MG63 (cell line): ENCODE results near the gene ARAP1. TPM values are rescaled to one million over a fixed set of nuclear protein-coding genes. Genes with fewer than 3 reads are reported as not detected.

Experiments used
- DNase-seq: peaks from one replicate; pipeline ENCODE4 v3.0.0-alpha.2; 2020
- H3K27me3 ChIP-seq: fragments of 250-450 bp; sonication (Bioruptor Pico); 2 replicates; pipeline ENCODE4 v1.5.1; 2020; ENCODE audit warnings: mild to moderate bottlenecking, moderate library complexity
- H3K36me3 ChIP-seq: fragments of 250-450 bp; sonication (Bioruptor Pico); 2 replicates; pipeline ENCODE4 v1.5.1; 2020; ENCODE audit warnings: mild to moderate bottlenecking, moderate library complexity
- H3K4me3 ChIP-seq: fragments of 250-450 bp; sonication (Bioruptor Pico); 2 replicates; pipeline ENCODE4 v1.5.1; 2020; ENCODE audit warnings: mild to moderate bottlenecking, moderate library complexity
- H3K9me3 ChIP-seq: fragments of 250-450 bp; sonication (Bioruptor Pico); 2 replicates; pipeline ENCODE4 v1.5.1; 2020; ENCODE audit warnings: mild to moderate bottlenecking, moderate library complexity
- total RNA-seq: library from RNA; depleted of rRNA; stranded (reverse); fragments of >200 nt; shearing (Covaris generic); gene quantifications from 2 replicates; pipeline ENCODE4 v1.2.3, GENCODE V29; 2014; ENCODE audit warnings: low replicate concordance

Gene ARAP1
- total RNA-seq, 1 experiment from 2014 or later: 55.6 TPM

- Histone ChIP-seq H3K4me3 (no peak overlapping the region), H3K36me3 (no peaks in the 10 kb centered on the region), H3K27me3 (no peaks in the 10 kb centered on the region), H3K9me3 (no peaks in the 10 kb centered on the region)
- no peak for DNase-seq
These were observed 30.1 kb upstream of the ARAP1 start for GRCh38 chr11:72782081-72782920.

- DNase-seq: no peak
- H3K9me3 ChIP-seq: no peaks in the 10 kb centered on the region
These were observed 29.3 kb upstream of the ARAP1 start for GRCh38 chr11:72781313-72782080.

DNA sequence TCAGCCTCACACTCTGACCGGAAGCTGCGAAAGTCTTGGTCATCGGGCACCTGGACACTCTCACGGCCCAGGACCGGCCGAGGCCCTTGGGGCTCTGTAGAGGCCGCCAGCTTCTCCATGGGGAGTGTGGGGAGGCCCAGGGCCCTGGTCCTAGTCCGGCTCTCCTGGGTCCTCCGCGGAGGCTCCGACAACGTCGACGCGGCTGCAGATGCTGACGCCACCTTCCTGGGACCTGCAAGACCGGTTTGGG, 28.8 kb upstream of the ARAP1 start:
- no peak overlapping the region for H3K4me3 ChIP-seq
- no peak for DNase-seq
- H3K36me3 ChIP-seq: no peaks in the 10 kb centered on the region
- H3K27me3 ChIP-seq: no peaks in the 10 kb centered on the region
- H3K9me3 ChIP-seq: no peaks in the 10 kb centered on the region

More at GRCh38 chr11:72781313-72782080, 29.3 kb upstream of the ARAP1 start:
- Histone ChIP-seq H3K4me3 (no peak overlapping the region), H3K27me3 (no peaks in the 10 kb centered on the region), H3K36me3 (no peaks in the 10 kb centered on the region)

- no peaks in the 10 kb centered on the region for H3K36me3 ChIP-seq
- no peak overlapping the region for H3K4me3 ChIP-seq
- H3K9me3 ChIP-seq: no peaks in the 10 kb centered on the region
- no peak for DNase-seq
- no peaks in the 10 kb centered on the region for H3K27me3 ChIP-seq
These were observed 28.3 kb upstream of the ARAP1 start for GRCh38 chr11:72780296-72781062.

- Histone ChIP-seq H3K4me3 (no peak overlapping the region), H3K9me3 (no peaks in the 10 kb centered on the region), H3K36me3 (no peaks in the 10 kb centered on the region), H3K27me3 (no peaks in the 10 kb centered on the region)
- no peak for DNase-seq
These were observed 27.4 kb upstream of the ARAP1 start for GRCh38 chr11:72779495-72780128.

GRCh38 chr11:72778535-72779494, 26.6 kb upstream of the ARAP1 start:
- no peaks in the 10 kb centered on the region for H3K27me3 ChIP-seq
- no peak overlapping the region for H3K4me3 ChIP-seq
- H3K36me3 ChIP-seq: no peaks in the 10 kb centered on the region
- no peaks in the 10 kb centered on the region for H3K9me3 ChIP-seq
- no peak for DNase-seq

DNA sequence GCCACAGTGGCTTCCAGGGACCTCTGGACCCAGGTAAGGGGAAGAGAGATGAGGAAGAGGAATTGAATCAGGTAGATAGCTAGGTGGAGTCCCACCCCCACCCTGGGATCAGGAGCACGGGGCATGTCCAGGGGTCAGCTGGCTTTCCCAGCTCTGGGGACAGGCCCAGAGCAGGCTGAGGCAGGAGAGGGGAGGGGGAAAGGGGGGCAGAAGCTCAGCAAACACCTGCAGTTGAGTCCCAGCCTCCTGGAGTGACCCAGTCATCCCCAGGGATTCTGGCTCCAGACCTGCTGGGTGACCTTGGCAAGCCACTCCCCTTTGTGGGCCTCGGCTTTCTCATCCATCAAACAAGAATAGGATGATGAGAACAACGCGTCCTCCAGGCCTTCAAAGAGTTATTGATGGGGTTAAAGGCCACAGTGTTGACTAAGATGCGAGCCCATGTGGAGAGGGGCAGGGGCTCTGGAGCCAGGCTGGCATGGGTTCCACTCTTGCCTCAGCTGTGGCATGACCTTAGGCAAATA, 25.6 kb upstream of the ARAP1 start:
- DNase-seq: no peak
- Histone ChIP-seq H3K9me3 (no peaks in the 10 kb centered on the region), H3K36me3 (no peaks in the 10 kb centered on the region)

DNA sequence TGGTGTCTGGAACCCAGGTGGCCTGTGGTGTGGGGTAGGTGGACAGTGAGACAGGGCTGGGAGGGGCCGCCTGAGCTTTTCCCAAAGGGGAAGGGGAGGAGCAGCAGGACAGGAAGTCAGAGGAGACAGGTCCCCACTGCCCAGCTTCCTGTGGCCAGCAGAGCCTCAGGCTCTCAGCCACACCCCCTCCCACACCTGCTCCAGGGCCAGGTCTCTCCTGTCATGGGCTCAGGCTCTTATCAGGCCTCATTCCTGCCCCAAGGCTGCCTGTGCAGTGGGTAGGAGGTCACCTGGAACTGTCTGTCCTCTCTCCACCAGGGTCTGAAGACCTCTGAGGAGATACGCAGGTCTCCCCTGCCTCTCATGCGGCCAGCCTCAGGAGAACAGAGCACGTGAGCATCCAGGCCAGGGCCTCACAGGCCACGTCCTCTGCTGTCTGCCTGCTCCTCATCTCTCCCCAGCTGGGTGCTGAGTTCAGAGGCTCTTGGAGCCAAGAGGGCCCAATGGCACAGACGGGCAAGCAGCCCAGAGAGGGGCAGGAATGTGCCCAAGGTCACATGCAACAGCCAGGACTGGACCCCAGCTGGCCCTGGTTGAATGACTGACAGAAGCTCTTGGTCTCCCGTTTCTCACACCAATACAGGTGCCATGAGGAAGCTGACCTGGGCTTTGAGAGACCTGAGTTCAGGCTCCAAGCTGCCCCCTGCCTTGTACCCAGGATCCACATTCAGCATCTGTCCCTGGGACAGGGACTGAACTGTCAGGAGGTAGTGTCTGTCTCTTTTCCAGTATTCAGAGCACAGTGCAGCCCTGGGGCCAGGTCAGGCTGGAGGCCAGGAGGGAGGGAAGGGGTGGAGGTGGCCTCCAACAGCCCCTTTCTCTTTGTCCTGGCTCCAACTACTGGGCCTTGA, 24.9 kb upstream of the ARAP1 start:
- Histone ChIP-seq H3K27me3 (no peaks in the 10 kb centered on the region), H3K36me3 (no peaks in the 10 kb centered on the region), H3K4me3 (no peak overlapping the region), H3K9me3 (no peaks in the 10 kb centered on the region)
- DNase-seq: no peak

More for the DNA sequence above, 25.6 kb upstream of the ARAP1 start:
- H3K27me3 ChIP-seq: no peaks in the 10 kb centered on the region
- H3K4me3 ChIP-seq: no peak overlapping the region

GRCh38 chr11:72776117-72776843, 24.1 kb upstream of the ARAP1 start:
- Histone ChIP-seq H3K36me3 (no peaks in the 10 kb centered on the region), H3K4me3 (no peak overlapping the region), H3K9me3 (no peaks in the 10 kb centered on the region), H3K27me3 (no peaks in the 10 kb centered on the region)
- DNase-seq: no peak

DNA sequence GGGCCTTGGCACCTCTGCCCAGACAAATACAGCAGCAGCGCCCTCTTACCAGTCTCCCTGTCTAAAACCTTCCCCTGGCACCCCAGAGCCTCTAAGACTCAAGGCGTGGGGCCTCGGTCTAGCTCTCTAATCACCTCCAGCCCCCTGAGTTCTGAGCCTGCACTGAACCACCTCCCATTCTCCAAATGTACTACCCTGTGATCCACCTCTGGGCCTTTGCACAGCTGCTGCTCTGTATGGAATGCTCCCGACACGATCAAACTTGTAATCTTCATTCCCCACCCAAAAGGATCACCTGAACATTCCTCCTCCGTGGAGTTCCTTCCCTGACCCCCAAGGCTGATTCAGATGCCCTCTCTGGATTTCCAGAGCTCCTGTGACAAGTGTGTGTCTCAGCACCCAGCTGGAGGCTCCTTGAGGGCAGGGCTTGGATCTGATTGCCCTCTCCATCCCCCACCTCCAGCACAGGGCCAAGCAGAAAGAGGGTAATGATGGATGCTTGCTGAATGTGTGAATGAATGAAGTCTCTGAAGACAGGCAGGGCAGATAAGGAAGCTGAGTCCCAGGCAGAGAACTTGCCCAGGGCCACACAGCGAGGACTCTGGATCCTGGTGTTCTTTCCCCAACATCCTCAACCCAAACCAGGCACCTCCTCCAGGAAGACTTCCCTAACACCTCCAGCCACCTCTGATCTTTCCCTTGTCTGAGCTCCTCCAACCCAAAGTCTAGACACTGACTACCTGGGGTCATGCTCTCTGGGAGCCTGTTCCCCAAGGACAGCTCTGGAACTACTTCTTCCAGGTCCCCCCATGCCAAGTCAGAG, 23.3 kb upstream of the ARAP1 start:
- H3K4me3 ChIP-seq: no peak overlapping the region
- no peaks in the 10 kb centered on the region for H3K27me3 ChIP-seq
- no peaks in the 10 kb centered on the region for H3K36me3 ChIP-seq
- no peaks in the 10 kb centered on the region for H3K9me3 ChIP-seq
- DNase-seq: no peak

GRCh38 chr11:72774499-72774898, 22.3 kb upstream of the ARAP1 start:
- Histone ChIP-seq H3K27me3 (no peaks in the 10 kb centered on the region), H3K9me3 (no peaks in the 10 kb centered on the region), H3K36me3 (no peaks in the 10 kb centered on the region), H3K4me3 (no peak overlapping the region)
- no peak for DNase-seq

DNA sequence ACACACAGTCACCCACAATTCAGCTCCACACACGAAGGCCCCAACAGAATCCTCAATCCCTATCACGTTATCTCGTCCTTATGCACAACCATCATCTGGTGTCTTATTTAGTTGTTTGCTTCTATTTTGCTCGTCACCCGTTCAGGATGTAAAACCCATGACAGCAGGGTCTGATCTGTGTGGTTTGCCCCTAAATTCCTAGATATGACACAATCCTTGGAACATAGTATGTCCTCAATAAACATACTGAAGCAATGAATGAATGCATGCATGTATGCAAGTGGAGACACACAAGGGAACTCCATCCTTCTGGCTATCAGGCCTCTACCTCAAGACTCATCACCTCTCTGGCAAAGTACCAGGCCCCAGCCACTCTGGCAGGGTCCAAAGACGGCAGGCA, 21.5 kb upstream of the ARAP1 start:
- H3K27me3 ChIP-seq: no peaks in the 10 kb centered on the region
- H3K36me3 ChIP-seq: no peaks in the 10 kb centered on the region
- H3K4me3 ChIP-seq: no peak overlapping the region
- no peaks in the 10 kb centered on the region for H3K9me3 ChIP-seq
- no peak for DNase-seq

DNA sequence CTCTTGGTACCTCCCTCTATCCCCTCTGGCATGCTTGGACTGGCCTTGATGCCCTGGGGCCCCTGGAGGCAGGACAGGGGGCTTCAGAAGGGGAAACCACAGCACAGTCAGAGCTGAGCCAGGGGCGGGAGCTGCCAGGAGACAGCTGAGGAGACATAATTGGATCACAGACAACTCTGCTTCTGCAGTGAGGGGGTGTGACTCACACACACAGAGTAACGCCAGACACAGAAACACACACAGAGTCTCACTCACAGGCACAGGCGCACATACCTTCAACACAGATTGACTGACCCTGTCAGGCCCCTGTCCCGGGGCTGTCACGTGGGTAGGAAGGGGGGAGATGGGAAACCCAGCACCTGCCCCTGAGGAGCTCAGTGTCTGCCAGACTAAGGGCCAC, 21.1 kb upstream of the ARAP1 start:
- H3K9me3 ChIP-seq: no peaks in the 10 kb centered on the region
- DNase-seq: peak; percentile 76
- no peak overlapping the region for H3K4me3 ChIP-seq
- no peaks in the 10 kb centered on the region for H3K36me3 ChIP-seq
- no peaks in the 10 kb centered on the region for H3K27me3 ChIP-seq

- Histone ChIP-seq H3K9me3 (no peaks in the 10 kb centered on the region), H3K27me3 (no peaks in the 10 kb centered on the region), H3K4me3 (no peak overlapping the region), H3K36me3 (no peaks in the 10 kb centered on the region)
- DNase-seq: no peak
These were observed 19.9 kb upstream of the ARAP1 start for GRCh38 chr11:72772059-72772458.
